Body of pancreas (tissue), 4 donors: Measurements from ENCODE around the gene ATE1.

ENCODE experiments used
- POLR2A ChIP-seq, 3 donors: fragments of 450-650 bp; IDR thresholded peaks; one replicate each; pipeline ENCODE4 v1.6.1; 2016; ENCODE audit warnings: antibody characterized with exemption in 3 of 3, mild to moderate bottlenecking in 2 of 3
- TF ChIP-seq, protein P1 (sequence below), 7 experiments: fragments of 450-650 bp in 4 of 7; fragments of 200-600 bp in 3 of 7; sonication (generic) in 3 of 7; IDR thresholded peaks; one replicate each; pipeline ENCODE4 v1.5.1; 2016 to 2019; ENCODE audit warnings: antibody characterized with exemption in 7 of 7

DNA sequence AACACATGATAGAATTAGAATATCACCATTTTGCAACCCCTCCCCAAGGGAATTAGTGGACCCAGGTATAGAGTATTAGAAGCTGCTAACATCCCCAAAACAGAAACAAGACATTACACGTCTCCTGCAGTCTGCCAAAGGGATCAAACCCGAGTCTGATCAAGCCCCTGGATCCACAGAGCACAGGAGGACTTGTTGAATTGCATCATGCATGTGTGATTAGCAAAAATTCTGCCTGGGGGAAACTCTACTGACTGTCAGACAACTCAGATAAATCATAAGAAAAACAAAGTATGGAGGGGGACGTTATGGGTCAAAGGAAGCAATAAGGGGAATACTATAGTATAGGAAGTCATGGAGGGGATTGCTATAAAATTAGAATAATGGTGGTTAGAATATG, 212.8 kb downstream of the ATE1 start:
- TF ChIP-seq POLR2A (IDR thresholded peaks at IDR 0.05), result no peak
- TF ChIP-seq, protein P1, sequence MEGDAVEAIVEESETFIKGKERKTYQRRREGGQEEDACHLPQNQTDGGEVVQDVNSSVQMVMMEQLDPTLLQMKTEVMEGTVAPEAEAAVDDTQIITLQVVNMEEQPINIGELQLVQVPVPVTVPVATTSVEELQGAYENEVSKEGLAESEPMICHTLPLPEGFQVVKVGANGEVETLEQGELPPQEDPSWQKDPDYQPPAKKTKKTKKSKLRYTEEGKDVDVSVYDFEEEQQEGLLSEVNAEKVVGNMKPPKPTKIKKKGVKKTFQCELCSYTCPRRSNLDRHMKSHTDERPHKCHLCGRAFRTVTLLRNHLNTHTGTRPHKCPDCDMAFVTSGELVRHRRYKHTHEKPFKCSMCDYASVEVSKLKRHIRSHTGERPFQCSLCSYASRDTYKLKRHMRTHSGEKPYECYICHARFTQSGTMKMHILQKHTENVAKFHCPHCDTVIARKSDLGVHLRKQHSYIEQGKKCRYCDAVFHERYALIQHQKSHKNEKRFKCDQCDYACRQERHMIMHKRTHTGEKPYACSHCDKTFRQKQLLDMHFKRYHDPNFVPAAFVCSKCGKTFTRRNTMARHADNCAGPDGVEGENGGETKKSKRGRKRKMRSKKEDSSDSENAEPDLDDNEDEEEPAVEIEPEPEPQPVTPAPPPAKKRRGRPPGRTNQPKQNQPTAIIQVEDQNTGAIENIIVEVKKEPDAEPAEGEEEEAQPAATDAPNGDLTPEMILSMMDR (IDR thresholded peaks at IDR 0.05), result no peak
